K562 (cell line): ENCODE data around the gene SULT2A1. TPM values are rescaled to one million over a fixed set of nuclear protein-coding genes. Genes with fewer than 3 reads are reported as not detected.

ENCODE experiments used
- CREB1 ChIP-seq, 2 experiments: sonication (generic) in 1 of 2; formaldehyde crosslinking in 1 of 2; IDR thresholded peaks; 2 replicates each; pipeline versions ENCODE4 v1.6.1 to v1.8.0; 2012 to 2022; ENCODE audit warnings: inconsistent platforms in 1 of 2, mild to moderate bottlenecking in 1 of 2, missing genetic modification reagents in 1 of 2, moderate library complexity in 1 of 2
- CXXC5 ChIP-seq: fragments of 250-450 bp; sonication (Bioruptor Pico); IDR thresholded peaks from 2 replicates; pipeline ENCODE4 v1.8.0; 2022; ENCODE audit warnings: inconsistent platforms, mild to moderate bottlenecking, moderate library complexity
- GABPB1 ChIP-seq: sonication (generic); formaldehyde crosslinking; IDR thresholded peaks from 2 replicates; pipeline ENCODE4 v1.8.0; 2022; ENCODE audit warnings: mild to moderate bottlenecking, missing genetic modification reagents
- ILK ChIP-seq: fragments of 450-650 bp; IDR thresholded peaks from 2 replicates; pipeline ENCODE4 v1.6.1; 2016; ENCODE audit warnings: missing genetic modification characterization, low read depth, mild to moderate bottlenecking, missing compliant biosample characterization, moderate library complexity, borderline replicate concordance
- MCM7 ChIP-seq, 2 experiments: fragments of 450-650 bp; IDR thresholded peaks; 2 replicates each; pipeline ENCODE4 v1.6.1; 2016 to 2018
- MNT ChIP-seq, 2 experiments: fragments of 450-650 bp; conservative IDR thresholded peaks; 2 replicates each; pipeline ENCODE4 v1.6.1; 2017; ENCODE audit warnings: mild to moderate bottlenecking in 2 of 2, moderate library complexity in 2 of 2
- NR1H2 ChIP-seq: sonication (generic); formaldehyde crosslinking; IDR thresholded peaks from 2 replicates; pipeline ENCODE4 v1.4.0; 2020; ENCODE audit warnings: mild to moderate bottlenecking, missing genetic modification reagents
- PPARD ChIP-seq: fragments of 250-450 bp; sonication (Bioruptor Pico); IDR thresholded peaks from 2 replicates; pipeline ENCODE4 v1.8.0; 2022; ENCODE audit warnings: inconsistent platforms, mild to moderate bottlenecking, moderate library complexity
- PRDM10 ChIP-seq: fragments of 450-650 bp; IDR thresholded peaks from 2 replicates; pipeline ENCODE4 v1.6.1; 2018; ENCODE audit not compliant: partially characterized antibody
- PRMT5 ChIP-seq: sonication (generic); formaldehyde crosslinking; IDR thresholded peaks from 2 replicates; pipeline ENCODE4 v1.5.0; 2020; ENCODE audit warnings: missing genetic modification reagents
- PURB ChIP-seq: sonication (generic); formaldehyde crosslinking; IDR thresholded peaks from 2 replicates; pipeline ENCODE4 v1.9.0; 2021; ENCODE audit warnings: low read depth, mild to moderate bottlenecking, missing genetic modification reagents
- RAD21 ChIP-seq, 2 experiments: fragments of 250-450 bp in 1 of 2; fragments of 450-650 bp in 1 of 2; sonication (Bioruptor Pico) in 1 of 2; formaldehyde crosslinking in 1 of 2; IDR thresholded peaks in 1 of 2; conservative IDR thresholded peaks in 1 of 2; 2 replicates each; pipeline versions ENCODE4 v1.4.0 to v1.8.0; 2020 to 2022; ENCODE audit warnings: mild to moderate bottlenecking in 2 of 2, moderate library complexity in 1 of 2
- RUNX1 ChIP-seq: sonication (generic); IDR thresholded peaks from 2 replicates; pipeline ENCODE4 v1.6.1; 2016; ENCODE audit warnings: antibody characterized with exemption, low read depth
- SMAD3 ChIP-seq: fragments of 450-650 bp; formaldehyde crosslinking; conservative IDR thresholded peaks from 2 replicates; pipeline ENCODE4 v1.4.0; 2020; ENCODE audit warnings: mild to moderate bottlenecking
- ZKSCAN1 ChIP-seq: fragments of 150-350 bp; IDR thresholded peaks from 2 replicates; pipeline ENCODE4 v1.6.1; 2016; ENCODE audit warnings: low read depth, low read length
- ZNF384 ChIP-seq: IDR thresholded peaks from 2 replicates; pipeline ENCODE4 v1.6.1; 2012; ENCODE audit warnings: low read depth, low read length, improper control_type of control experiment
- ZNF395 ChIP-seq: fragments of 200-800 bp; sonication (Bioruptor generic); IDR thresholded peaks from 2 replicates; pipeline ENCODE4 v1.6.1; 2017; ENCODE audit warnings: missing genetic modification characterization, missing compliant biosample characterization
- polyA plus RNA-seq, 8 experiments: library from polyadenylated mRNA; depleted of rRNA in 4 of 8; stranded (reverse) in 5 of 8; unstranded in 3 of 8; fragments of >200 nt; fragmentation: Nextera tagmentation in 2 of 8; fragmentation: Illumina TruSeq in 1 of 8; extraction: Ambion mirVana in 2 of 8; extraction: Trizol in 1 of 8; gene quantifications; 2 replicates each; pipeline versions ENCODE4 v1.2.1 to v1.2.3, GENCODE V29; 2011 to 2014; ENCODE audit warnings: inconsistent platforms in 1 of 8, missing spikeins in 1 of 8
- total RNA-seq, 7 experiments: library from RNA; depleted of rRNA in 6 of 7; stranded (reverse); fragments of >200 nt in 6 of 7; fragmentation: Illumina TruSeq in 2 of 7; extraction: Trizol in 2 of 7; gene quantifications; 2 replicates each; pipeline versions ENCODE4 v1.2.1 to v1.2.3, GENCODE V29; 2011 to 2021; ENCODE audit warnings: low replicate concordance in 1 of 7

The SULT2A1 gene
- total and polyA plus RNA-seq, 9 of the 15 experiments (the other 6 are each of a cell fraction or from before 2014, with no cell fraction given) = 0.03 to 0.25 (median 0.07) TPM; not detected in 4

- TF ChIP-seq SMAD3 (CRISPR knock-in tag) (peak; percentile 93), MCM7 (IDR thresholded peaks at IDR 0.05) (no peak), GABPB1 (CRISPR knock-in tag) (peak; percentile 62; the same call in 1 of the 2 replicates), ILK (tag) (no peak), CREB1 (IDR thresholded peaks at IDR 0.05) (peak; percentile 64), CREB1 (CRISPR knock-in tag; IDR thresholded peaks at IDR 0.05) (peak; percentile 50; the same call in 1 of the 2 replicates), ZNF384 (no peak), NR1H2 (CRISPR knock-in tag) (no peak), PPARD (CRISPR knock-in tag) (no peak), PURB (CRISPR knock-in tag) (no peak), MNT (conservative IDR thresholded peaks at IDR 0.05) (peak in 1 of 2 experiments; percentile 78; a peak in 3 of 4 replicates), PRDM10 (peak; percentile 32), PRMT5 (CRISPR knock-in tag) (no peak), CXXC5 (peak; percentile 91), RAD21 (CRISPR knock-in tag; conservative IDR thresholded peaks at IDR 0.05 in 1 of 2, IDR thresholded peaks at IDR 0.05 in 1 of 2) (no peak), ZNF395 (peak; percentile 99), ZKSCAN1 (0 out of 2 replicates have a peak, but pooled peaks have one; percentile 41), RUNX1 (0 out of 2 replicates have a peak, but pooled peaks have one; percentile 42)
Observed at GRCh38 chr19:47891923-47892666, 6.0 kb upstream of the SULT2A1 start (continued).
